HG03342 (cell line): ENCODE results near the gene NRK.
A peak's percentile ranks its signal among the peaks of the same experiment; 100 is the strongest.
"Not testable (repeated sequence)": the region's sequence is repeated elsewhere in the genome, so short reads cannot be mapped to it uniquely, and the experiment has no call there.

Experiments
- ATAC-seq: cut with Tn5 transposase; IDR thresholded peaks from one replicate; pipeline ENCODE4 v1.9.1; 2021; ENCODE audit warnings: mild to moderate bottlenecking, moderate library complexity; ENCODE audit not compliant: unreplicated experiment

Gene NRK, protein sequence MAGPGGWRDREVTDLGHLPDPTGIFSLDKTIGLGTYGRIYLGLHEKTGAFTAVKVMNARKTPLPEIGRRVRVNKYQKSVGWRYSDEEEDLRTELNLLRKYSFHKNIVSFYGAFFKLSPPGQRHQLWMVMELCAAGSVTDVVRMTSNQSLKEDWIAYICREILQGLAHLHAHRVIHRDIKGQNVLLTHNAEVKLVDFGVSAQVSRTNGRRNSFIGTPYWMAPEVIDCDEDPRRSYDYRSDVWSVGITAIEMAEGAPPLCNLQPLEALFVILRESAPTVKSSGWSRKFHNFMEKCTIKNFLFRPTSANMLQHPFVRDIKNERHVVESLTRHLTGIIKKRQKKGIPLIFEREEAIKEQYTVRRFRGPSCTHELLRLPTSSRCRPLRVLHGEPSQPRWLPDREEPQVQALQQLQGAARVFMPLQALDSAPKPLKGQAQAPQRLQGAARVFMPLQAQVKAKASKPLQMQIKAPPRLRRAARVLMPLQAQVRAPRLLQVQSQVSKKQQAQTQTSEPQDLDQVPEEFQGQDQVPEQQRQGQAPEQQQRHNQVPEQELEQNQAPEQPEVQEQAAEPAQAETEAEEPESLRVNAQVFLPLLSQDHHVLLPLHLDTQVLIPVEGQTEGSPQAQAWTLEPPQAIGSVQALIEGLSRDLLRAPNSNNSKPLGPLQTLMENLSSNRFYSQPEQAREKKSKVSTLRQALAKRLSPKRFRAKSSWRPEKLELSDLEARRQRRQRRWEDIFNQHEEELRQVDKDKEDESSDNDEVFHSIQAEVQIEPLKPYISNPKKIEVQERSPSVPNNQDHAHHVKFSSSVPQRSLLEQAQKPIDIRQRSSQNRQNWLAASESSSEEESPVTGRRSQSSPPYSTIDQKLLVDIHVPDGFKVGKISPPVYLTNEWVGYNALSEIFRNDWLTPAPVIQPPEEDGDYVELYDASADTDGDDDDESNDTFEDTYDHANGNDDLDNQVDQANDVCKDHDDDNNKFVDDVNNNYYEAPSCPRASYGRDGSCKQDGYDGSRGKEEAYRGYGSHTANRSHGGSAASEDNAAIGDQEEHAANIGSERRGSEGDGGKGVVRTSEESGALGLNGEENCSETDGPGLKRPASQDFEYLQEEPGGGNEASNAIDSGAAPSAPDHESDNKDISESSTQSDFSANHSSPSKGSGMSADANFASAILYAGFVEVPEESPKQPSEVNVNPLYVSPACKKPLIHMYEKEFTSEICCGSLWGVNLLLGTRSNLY (N-terminal part only)

GRCh38 chrX:105822138-105823091 is at the start of gene NRK:
Gene NRK (plus strand): TSS chrX:105822539. CDS start chrX:105822846, 307 bp downstream.
- ATAC-seq: no peak

DNA sequence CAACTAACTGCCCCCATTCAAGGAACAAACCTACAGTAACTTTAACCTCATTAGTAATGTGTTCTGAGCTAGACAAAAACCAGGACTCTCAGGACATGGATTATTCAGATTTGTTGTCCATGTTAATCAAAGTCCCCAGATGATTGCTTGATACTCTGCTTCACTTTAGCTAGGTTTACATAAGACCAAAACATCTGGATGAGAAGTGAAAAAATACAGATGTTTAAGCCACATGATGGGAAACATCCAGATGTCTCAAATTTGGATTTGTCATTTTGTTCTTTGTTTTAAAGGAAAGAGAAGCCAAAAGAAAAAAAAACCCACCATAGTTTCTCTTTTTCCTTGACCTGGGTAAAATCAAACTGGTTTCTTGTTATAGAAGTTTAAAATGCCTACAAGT is 48.5 kb upstream of the NRK start:
- no peak for ATAC-seq

DNA sequence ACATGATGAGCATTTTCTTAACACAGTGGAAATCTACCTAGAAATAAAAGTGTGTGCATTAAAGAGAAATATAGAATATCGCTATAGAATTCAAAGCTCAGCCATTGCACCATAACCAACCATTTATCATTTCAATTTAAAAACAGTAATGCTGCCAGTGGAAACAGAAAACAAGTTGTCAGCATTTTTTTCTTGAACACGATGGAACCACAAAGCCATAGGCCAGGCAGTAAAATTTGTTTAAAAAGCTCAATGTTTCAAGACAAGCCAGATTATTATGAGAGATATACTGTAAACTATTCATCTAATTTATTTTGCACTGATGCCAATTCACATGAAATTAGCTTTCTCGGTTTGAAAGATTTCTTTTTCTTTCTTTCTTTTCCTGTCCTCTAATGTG is 46.7 kb upstream of the NRK start:
- no peak for ATAC-seq

- ATAC-seq: no peak
These were observed 40.5 kb upstream of the NRK start for GRCh38 chrX:105781804-105782203.

DNA sequence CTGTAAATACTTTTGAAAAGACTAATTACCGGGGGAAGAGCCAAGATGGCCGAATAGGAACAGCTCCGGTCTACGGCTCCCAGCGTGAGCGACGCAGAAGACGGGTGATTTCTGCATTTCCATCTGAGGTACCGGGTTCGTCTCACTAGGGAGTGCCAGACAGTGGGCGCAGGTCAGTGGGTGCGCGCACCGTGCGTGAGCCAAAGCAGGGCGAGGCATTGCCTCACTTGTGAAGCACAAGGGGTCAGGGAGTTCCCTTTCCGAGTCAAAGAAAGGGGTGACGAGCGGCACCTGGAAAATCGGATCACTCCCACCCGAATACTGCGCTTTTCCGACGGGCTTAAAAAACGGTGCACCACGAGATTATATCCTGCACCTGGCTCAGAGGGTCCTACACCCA is 25.5 kb upstream of the NRK start:
- ATAC-seq: not testable (repeated sequence)

- ATAC-seq: no peak
These were observed 18.4 kb upstream of the NRK start for GRCh38 chrX:105803891-105804290.

- ATAC-seq: not testable (repeated sequence)
These were observed 16.7 kb upstream of the NRK start for GRCh38 chrX:105805655-105806054.

- ATAC-seq: peak; percentile 62
These were observed 5.8 kb upstream of the NRK start for GRCh38 chrX:105816517-105816916.

DNA sequence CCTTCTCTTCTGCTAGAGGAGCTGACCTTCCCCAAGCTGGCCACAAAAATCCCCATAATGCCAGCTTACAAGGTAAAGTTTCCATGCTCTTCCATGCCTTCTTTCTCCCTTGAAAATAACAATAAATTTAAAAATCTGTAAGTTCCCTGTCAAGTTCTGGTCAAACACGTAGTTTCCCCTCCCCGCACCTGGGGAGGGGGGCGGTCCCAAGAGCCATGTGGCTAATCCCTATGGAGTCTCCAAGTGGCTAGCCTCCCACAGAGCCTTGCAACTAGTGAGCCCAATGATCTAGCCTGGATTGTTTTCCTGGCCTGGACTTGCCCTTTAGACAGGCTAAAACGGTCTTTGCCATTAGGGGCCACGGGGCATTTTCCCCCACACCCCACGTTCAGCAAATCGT is 2.1 kb upstream of the NRK start:
- no peak for ATAC-seq

DNA sequence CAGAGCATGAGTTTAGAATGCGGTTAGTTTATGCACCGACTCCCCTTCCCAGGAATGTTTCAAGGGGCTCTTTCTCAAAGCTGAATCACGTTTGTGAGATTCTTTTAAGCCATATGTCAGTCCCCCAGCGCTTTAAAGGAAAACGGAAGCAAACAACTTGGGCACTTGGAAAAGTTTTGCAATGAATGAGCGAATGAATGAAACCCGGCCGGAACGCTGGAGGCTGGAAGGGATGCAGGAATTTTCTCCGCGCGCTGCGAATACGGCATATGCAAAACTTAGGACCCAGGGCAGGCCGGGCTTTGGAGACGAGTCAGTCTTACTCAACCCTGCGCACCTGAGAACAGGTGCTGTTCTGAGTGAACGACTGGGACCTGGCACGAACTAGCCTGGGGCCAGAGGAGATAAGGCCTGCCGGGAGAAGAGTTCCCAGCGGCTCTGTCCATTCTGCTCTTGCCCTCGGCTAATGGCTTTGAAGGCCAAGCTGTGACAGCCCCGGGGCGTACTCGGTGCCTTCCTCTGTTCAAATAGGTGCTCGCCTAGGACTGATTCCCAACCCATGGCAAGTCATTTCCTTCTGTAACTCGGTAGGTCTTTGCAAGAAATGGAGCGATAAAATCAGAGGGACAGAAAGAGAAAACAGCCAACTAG is 743 bp upstream of the NRK start:
- ATAC-seq: no peak

GRCh38 chrX:105823092-105823455 is 735 bp downstream of the NRK start:
- ATAC-seq: no peak

DNA sequence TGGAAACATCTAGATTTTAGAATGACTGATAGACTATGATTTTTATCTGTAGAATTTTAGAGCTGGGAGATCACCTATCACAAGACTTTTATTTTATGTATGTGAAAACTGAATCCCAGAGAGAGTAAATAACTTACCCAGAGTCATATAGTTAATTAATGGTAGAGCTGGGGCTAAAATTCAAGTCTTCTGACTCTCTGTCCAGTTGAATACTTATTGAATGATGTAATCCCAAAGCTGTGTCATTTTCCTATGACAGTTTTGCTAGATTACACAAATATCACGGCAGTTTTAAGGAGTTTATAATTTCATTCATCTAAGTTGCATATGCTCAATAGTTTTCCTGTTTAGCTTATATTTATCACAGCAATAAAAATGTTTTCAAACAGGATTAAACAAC is 6.7 kb downstream of the NRK start:
- no peak for ATAC-seq

- no peak for ATAC-seq
These were observed 14.9 kb downstream of the NRK start for GRCh38 chrX:105837232-105837631.

DNA sequence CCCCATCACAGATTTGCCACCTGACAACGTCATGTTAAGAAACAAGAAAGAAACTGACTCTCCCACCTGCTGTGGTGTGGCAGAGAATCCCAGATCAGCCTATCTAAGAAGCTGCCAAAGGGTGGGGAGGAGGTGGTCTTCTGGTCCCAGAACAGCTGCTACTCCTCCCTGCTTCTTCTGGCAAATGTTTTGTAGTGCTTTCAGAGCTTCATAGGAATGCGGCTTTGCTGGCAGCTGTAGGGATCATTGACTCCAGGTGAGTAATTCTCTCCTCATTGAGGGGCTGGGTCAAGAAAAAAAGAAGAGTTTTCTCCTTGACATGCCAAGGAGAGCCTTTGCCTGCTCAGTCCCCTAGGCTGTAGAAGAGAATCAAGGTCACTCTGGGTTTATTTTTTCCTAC is 23.3 kb downstream of the NRK start:
- ATAC-seq: no peak

GRCh38 chrX:105850100-105850499 is 27.8 kb downstream of the NRK start:
- ATAC-seq: not testable (repeated sequence)

DNA sequence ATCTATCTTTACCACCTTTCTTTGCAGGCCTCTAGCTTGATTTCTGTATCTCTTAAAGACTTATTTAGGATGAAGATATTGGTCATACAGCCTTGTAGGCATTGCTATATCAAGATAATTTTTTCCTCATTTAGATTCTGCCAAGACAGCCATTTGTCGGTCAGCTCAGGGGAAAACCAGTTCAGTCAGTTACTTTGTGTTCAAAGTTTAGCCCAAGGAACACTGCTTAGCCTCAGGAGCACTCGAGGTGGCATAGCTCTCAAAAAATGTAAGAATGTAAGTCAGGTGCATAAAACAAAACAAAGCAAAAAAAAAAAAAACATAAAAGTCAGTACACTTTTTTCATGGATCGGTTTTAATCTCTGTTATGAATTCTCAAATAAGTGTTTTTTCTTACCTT is 43.4 kb downstream of the NRK start:
- ATAC-seq: no peak

DNA sequence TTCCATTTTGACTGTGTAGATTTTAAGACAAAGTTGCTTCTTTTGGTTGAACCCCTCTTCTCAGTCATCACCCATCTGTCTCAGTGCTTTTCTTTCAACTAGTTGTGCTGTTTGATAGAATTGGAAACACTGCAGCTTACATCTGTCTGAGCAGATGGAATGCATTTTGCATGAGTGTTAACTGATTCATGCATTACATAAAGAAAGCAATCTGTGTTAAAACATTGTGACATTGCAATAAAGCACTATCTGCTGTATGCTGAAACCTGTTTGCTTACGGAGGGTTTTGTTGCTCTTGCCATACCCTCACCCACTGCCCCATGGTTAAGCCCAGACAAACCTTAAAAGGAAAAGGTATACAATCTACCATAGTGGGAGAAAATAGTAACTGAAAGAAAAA is 47.4 kb downstream of the NRK start:
- no peak for ATAC-seq

GRCh38 chrX:105870445-105870844 is 48.1 kb downstream of the NRK start:
- no peak for ATAC-seq

GRCh38 chrX:105872941-105873340 is 50.6 kb downstream of the NRK start:
- no peak for ATAC-seq

GRCh38 chrX:105874790-105875189 is 52.5 kb downstream of the NRK start:
- ATAC-seq: no peak
